ENCODE results near the gene GGA2.
"Not testable (repeated sequence)": the region's sequence is repeated elsewhere in the genome, so short reads cannot be mapped to it uniquely, and the experiment has no call there.

GGA2 gene

DNA sequence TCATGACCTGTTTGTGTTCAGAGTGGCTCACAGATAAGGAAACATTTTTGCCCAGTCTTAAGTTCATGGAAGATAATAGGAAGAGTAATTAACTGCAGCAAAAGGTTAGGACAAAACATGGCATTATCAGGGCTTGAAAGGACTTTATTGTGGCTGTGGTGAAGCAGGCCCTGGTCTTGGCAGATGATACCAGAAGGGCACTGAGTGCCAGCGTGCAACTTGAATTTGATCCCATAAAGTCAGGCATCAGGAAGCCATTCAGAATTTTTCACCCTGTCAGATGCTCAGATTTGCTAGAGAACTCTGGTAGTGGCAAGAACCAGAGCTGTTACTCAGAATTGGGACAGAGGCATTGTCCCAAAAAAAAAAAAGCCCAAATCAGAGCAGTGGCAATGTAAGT, 46.1 kb downstream of the GGA2 start:
- no peak for DNase-seq

DNA sequence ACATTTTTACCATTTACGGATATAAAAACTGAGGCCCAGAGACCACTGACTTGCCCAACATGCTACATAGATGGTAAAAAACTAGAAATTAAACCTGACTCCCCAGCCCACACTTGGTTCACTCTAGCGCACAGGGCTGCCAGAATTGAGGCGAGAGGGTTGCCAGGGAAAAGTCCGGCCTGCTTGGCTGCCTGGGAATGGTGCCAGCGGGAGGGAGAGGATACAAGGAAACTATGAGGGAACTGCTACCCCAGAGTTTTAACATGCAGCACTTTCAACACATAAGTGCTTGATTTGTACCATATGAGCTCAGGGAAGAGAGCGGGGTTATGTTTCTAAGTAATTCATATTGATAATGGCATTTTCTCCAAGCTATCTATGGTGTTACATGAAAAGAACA, 47.3 kb downstream of the GGA2 start:
- DNase-seq = not testable (repeated sequence)

DNA sequence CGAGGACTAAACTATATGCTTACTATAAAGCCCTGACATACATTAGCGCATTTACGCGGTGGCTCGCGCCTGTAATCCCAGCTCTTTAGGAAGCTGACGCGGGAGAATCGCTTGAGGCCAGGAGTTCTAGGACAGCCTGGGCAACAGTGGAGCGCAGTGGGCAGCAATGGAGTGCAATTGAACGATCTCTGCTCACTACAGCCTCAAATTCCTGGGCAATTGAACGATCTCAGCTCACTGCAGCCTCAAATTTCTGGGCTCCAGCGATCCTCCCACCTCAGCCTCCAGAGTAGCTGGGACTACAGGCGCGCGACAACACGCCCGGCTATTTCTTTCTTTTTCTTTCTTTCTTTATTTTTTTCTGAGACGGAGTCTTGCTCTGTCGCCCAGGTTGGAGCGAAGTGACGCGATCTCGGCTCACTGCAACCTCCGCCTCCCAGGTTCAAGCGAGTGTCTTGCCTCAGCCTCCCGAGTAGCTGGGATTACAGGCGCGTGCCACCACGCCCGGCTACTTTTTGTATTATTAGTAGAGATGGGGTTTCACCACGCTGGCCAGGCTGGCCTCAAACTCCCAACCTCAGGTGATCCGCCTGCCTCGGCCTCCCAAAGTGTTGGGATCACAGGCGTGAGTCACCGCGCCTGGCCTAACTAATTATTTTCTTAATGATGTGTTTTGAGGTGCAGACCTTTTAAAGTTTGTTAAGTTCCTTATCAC, 56.8 kb downstream of the GGA2 start:
- no peak for DNase-seq

DNA sequence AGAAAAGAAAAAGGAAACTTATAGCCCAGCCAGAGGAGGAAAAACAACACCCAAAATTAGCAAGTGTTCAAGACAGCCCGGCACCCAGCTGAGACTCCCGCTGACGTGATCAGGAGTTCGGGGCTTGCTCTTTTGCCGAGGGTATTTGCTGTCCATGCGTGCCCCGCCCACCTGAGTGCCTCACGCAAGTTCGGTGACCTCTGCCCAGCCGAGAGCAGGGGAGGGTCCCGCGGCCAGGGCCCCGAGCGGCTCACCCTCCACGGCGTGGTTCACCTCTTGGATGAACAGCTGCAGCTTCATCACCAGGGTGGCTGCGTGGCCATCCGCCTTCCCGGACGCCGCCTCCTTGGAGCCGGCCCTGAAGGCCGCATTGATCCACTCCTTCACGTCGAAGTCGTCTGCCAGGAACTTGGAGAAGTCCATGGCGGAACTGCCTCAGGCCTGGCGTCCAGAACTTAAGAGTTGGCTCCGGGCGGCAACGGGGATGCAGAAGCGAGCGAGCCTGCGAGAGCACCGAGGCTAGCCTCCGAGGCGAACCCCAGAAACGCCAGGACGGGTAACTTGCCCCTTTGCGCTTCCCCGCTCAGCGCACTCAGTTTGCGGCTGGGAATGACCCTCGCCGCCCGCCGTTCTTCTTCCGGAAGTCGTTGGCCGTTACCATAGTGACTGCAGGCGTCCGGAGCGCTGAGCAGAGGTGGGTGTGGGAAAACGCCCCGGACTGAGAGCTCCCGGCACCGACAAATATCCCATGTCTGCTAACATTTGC, 57.5 kb downstream of the GGA2 start, which contains the start of gene COG7:
COG7 (minus strand) TSS at position 618 of the 766 bp plus-strand sequence; CDS start at position 423, 195 bp downstream.
- peak; percentile 66 for DNase-seq

DNA sequence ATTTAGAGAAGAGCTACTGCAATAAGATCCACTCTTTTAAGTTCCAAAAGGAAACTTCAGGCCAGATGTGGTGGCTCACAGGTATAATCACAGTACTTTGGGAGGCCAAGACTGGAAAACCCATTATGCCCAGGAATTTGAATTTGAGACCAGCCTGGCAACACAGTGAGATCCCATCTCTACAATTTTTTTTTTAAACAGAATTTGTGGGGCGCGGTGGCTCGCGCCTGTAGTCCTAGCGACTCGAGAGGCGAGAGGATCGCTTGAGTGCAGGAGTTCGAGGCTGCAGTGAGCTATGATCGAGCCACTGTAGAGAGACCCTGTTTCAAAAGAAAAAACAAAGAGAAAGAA, 58.1 kb downstream of the GGA2 start:
- DNase-seq = no peak

DNA sequence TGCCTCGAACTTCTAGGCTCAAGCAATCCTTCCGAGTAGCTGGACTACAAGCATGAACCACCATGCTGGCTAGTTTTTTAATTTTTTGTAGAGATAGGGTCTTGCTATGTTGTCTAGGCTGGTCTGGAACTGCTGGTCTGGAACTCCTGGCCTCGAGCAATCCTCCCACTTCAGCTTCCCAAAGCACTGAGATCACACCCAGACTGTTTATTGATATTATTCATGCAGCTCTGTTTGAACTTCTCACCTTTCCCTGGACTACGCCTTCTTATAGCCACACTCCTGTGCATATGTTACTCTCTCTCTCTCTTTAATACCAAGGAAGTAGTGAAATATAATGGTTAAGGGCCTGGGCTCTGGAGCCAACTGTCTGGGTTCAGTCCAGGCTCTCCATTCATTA, 61.9 kb downstream of the GGA2 start:
- no peak for DNase-seq

DNA sequence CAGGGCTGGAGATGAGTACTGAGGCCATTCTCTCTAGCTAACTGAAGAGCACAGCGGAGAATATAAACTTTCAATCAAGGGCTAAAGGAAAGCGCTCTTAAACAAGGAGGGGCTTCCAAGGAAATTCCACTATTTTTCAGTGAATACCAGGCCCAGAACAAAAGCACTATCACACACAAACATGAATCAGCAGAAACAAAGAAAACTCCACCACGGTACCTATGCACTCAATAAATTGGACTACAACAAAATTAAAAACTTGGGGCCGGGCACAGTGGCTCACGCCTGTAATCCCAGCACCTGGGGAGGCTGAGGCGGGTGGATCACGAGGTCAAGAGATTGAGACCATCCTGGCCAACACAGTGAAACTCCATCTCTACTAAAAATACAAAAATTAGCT, 72.8 kb downstream of the GGA2 start:
- DNase-seq = not testable (repeated sequence)

DNA sequence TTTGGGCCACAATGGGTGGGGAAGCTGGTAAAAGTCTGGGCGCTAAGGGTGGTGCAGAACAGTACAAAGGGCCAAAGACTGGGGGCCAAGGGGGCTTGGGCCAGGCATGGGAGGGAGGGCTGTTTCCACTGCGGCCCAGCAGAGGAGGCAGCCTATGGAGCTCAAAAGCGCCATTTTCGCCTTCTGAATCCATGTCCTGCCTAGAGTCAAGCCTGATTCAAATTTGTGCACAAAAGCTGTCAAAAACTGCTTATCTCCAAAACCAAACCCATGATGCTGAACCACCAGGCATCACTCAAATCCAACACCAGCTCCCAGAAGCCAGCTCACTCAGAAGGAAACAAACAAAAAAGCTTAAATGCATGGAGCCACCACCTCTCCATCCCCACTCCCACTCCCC, 73.3 kb downstream of the GGA2 start:
- DNase-seq = no peak

DNA sequence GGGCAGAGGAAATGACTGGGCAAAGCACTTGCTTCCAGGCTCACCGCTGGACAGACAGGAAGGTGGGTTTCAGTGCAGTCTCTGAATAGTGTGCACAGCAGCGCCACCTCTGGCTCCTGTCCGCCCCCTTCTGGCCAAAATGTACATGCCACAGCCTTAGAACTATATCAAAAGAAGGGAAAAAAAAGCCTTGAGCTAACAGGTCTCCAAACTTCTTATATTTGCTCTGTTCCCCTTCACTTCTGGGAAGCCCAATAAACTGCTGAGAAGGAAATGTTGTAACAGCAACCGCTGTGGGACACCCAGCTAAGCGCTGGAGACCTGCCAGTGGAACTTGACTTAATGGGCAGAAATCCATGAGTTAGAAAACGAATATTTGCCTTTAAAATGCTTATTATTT, 74.8 kb downstream of the GGA2 start:
- DNase-seq = peak; percentile 57

DNA sequence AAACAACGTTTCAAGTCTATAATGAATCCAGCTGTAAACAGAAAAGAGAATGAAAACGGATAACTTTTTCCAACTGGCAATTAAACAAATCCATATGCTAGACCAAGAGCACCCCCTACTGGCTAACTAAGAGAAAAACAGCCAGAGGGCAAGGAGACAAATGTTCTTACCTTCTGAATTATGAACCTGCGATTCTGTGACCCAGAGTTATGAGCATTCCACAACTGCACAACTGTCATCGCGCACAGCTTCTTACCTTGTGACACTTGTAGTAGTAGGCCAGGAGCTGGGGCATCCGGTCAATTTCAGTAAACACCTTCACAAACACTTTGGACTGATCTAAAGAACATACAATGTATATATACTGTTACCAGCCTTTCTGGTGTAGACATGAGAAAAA, 75.9 kb downstream of the GGA2 start:
- DNase-seq = peak; percentile 44

DNA sequence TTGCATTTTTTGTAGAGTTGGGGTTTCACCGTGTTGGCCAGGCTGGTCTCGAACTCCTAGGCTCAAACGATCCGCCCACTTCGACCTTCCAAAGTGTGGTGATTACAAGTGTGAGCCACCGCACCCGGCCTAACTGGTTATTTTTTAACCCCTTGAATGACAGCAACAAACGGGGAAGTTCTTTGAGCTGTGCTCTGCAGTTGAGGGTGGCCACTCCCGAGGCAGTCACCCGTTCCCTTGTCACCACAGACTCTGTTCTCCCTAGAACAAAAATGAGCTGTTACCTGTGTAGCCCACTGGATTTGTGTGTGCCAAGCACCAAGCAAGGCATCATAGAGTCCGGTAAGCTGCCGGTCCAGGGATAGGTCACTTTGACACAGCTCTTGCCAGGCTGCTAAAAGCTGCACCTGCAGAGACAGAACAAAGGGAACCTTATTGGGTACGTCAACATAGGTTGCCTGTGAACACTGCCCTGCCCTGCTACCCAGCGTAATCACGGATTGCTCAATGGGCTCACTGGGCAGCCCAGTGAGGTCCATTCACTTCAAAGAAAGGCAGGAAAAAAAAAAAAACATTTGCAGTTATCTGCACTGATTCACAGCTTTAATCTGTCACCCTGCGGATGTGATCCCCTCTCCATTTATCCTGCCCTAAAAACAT, 76.9 kb downstream of the GGA2 start:
- DNase-seq = peak; percentile 6

DNA sequence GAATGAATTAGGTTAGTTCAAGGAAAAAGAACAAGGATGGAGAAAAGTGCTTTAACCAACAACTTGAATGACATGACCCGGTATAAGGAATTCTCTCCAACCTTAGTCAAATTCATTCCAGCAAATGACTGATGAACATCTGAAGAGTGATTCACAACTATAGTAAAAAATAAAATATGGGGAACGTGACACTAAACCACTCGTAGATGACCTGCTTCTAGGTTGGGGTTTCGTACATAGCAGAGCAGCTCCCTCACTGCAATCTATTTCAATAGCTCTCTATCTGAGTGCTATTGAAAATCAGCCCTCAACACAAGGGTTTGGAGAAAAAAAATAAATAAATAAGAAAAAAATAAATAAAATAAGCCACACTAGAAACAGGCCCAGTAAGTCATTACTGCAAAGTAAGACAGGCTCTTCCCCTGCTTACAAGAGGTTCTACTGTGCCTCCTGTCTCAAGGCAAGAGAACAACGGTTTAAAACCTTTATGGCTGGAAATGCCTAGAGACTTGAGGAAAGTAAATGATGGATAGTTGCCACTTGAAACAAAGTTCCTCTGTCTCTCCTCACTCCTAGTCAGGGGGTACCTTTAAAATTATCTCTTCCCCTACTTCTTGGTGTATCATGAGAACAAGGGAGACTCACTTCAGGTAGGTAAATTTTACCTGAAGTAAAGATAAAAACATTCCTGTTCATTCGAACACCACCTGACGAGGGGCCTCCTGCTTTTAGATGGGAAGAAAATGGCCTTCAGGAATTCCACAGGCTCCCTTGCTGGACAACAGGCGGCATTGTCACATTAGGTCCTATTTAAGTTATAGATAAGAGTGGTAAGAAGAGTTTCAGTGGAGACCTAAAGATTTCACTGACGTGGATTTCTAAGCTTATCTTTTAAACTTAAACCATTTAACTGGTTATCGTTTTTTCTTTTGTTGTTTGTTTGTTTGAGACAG, 77.8 kb downstream of the GGA2 start:
- no peak for DNase-seq

DNA sequence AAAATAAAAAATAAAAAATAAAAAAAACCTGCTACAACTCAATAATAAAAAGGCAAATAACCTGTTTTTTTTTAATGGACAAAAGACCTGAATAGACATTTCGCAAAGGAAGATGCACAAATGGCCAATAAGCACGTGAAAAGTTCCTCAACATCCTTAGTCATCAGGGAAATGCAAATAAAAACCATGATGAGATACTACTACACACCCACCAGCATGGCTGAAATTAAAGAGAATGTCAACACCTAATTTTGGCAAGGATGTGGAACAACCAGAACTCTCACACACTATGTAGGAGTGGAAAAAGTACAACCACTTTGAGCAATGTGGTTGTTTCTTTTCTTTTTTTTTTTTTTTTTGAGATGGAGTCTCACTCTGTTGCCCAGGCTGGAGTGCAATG, 81.9 kb downstream of the GGA2 start:
- DNase-seq = no peak

DNA sequence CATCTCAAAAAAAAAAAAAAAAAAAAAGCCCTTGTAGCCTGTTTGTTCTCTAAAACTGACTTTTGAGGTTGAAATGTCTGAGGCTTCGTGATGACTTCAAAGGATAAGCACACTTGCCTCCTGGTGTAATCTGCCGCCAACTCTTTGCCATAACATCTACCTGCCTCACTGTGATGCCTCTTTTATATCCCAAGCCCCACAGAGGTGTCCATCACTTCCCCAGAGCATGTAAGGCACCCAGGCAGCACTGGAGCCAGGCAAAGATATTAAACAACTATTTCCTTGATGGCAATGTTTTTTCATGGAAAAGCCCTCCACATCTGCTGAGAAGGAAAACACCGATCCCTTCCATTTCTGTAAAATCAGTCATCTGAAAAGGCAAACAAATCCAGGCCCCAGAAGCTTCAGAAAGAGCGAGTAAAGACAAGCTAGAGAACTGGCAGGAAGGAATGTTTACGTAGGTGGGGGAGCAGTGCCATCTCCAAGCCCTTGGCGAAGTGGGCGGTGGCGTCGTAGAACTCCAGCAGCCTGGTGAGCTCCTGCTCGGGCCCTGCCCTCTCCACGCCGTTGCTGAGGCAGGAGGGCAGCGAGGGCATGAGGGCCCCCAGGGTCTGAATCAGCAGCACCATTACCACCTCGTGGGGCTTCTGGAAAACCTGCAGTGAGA, 85.9 kb downstream of the GGA2 start:
- peak; percentile 69 for DNase-seq

DNA sequence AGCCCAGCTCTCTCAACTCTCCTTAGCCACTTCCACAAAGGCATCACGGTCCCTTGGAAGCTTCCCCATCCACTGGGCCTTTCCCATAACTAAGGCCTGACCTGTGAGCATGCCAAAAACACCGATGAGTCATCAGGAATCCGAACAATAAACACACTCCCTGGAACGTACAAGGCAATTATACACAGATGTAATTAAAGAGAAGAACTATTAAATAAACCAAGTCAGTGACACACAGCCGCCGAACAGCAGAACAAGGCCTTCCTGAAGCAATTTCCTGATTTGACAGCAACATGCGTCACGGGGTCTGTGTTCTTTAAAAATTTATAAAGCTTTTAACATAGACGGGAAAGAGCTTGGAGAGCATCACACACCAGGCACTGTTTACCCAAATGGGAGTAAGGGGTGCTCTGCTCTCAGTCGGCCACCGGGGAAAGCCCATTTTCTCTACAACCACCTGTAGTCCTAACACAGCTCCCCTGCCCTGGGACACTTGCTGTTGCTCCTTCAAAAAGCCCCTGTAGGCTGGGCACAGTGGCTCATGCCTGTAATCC, 86.7 kb downstream of the GGA2 start:
- DNase-seq = peak; percentile 89

DNA sequence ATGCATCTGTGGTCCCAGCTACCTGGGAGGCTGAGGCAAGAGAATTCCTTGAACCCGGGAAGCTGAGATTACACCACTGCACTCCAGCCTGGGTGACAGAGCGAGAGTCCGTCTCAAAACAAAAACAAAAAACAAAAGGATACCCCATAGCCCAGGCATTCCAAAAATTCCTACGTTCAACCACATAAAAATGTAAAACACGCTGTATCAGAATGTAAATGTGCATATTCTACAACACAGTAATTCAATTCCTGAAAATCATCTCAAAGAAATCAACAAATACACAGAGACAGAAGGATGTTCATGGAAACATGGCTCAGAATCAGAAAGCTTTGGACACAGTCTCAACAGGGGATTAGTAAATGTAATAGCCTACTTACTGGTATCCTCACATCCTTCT, 90.3 kb downstream of the GGA2 start:
- DNase-seq = no peak

DNA sequence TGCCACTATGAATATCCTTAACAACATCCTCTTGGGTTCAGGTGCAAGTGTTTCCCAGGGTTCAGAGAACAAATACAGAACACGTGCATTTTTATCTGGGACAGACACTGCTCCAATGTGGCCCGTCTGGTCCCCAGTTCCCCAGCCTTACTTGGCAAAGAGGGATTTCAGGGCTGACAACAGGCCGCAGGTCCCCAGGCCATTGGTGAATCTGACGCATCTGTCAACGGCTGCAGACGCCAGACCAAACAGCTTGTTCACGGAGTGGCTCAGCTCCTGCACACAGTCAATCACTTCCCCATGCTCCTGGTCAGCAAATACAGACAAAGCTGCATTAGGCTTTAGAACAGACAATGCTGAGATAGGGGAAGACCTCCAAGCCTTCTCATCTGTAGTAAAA, 93.5 kb downstream of the GGA2 start:
- no peak for DNase-seq

DNA sequence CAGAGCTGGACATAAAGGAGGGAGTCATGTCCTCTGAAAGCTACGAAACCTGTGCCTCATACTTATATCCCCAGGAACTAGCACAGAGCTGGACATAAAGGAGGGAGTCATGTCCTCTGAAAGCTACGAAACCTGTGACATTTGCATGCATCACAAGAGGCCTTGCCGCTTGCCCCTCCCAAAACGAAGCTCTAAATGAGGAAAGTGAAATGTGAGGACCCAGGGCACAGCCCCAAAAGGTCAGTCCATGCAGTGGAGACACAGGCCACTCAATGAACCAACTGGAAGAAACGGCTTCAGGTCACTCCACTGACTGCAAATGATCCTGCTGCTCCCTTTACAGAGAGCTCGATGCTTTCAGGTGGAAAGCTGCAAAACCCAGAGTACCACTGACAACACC, 95.6 kb downstream of the GGA2 start:
- DNase-seq = no peak

All from COR-L47 (cell line).